ENCODE data around the gene CISD3.
"Not testable (repeated sequence)": the region's sequence is repeated elsewhere in the genome, so short reads cannot be mapped to it uniquely, and the experiment has no call there.

Gene CISD3

GRCh38 chr17:38725066-38725465, 5.1 kb upstream of the CISD3 start:
- DNase-seq (ENCODE audit: low read depth in 2 of 3, low spot score in 2 of 3), result no peak

- DNase-seq (ENCODE audit: low read depth in 2 of 3, low spot score in 2 of 3), result not testable (repeated sequence)
Measured at GRCh38 chr17:38726145-38726544, 4.0 kb upstream of the CISD3 start.

- peak in 2 of 3 experiments; percentile 55 to 70 for DNase-seq (ENCODE audit: low read depth in 2 of 3, low spot score in 2 of 3)
Measured at GRCh38 chr17:38727736-38728135, 2.4 kb upstream of the CISD3 start.

- peak in 1 of 3 experiments; percentile 31 for DNase-seq (ENCODE audit: low read depth in 2 of 3, low spot score in 2 of 3)
Measured at GRCh38 chr17:38728290-38728831, 1.8 kb upstream of the CISD3 start.

GRCh38 chr17:38729368-38729885, 714 bp upstream of the CISD3 start:
- no peak for DNase-seq (ENCODE audit: low read depth in 2 of 3, low spot score in 2 of 3)

GRCh38 chr17:38730526-38731379, 612 bp downstream of the CISD3 start:
- no peak for DNase-seq (ENCODE audit: low read depth in 2 of 3, low spot score in 2 of 3)

GRCh38 chr17:38731526-38732294, 1.6 kb downstream of the CISD3 start:
- DNase-seq (ENCODE audit: low read depth in 2 of 3, low spot score in 2 of 3), result no peak

GRCh38 chr17:38732376-38733281, 2.5 kb downstream of the CISD3 start:
- no peak for DNase-seq (ENCODE audit: low read depth in 2 of 3, low spot score in 2 of 3)

- no peak for DNase-seq (ENCODE audit: low read depth in 2 of 3, low spot score in 2 of 3)
Measured at GRCh38 chr17:38733282-38733981, 3.3 kb downstream of the CISD3 start.

GRCh38 chr17:38733982-38734973, 4.1 kb downstream of the CISD3 start:
- no peak for DNase-seq (ENCODE audit: low read depth in 2 of 3, low spot score in 2 of 3)

GRCh38 chr17:38735161-38735997, 5.2 kb downstream of the CISD3 start:
- peak; percentile 46 to 92 (median 83) for DNase-seq (ENCODE audit: low read depth in 2 of 3, low spot score in 2 of 3)

GRCh38 chr17:38738007-38738662, 8.0 kb downstream of the CISD3 start:
- no peak for DNase-seq (ENCODE audit: low read depth in 2 of 3, low spot score in 2 of 3)

- DNase-seq (ENCODE audit: low read depth in 2 of 3, low spot score in 2 of 3), result no peak
Measured at GRCh38 chr17:38738686-38739085, 8.5 kb downstream of the CISD3 start.

GRCh38 chr17:38739305-38739704, 9.2 kb downstream of the CISD3 start:
- no peak for DNase-seq (ENCODE audit: low read depth in 2 of 3, low spot score in 2 of 3)

GRCh38 chr17:38740044-38740443, 9.9 kb downstream of the CISD3 start:
- no peak for DNase-seq (ENCODE audit: low read depth in 2 of 3, low spot score in 2 of 3)

GRCh38 chr17:38740806-38741205, 10.7 kb downstream of the CISD3 start:
- no peak for DNase-seq (ENCODE audit: low read depth in 2 of 3, low spot score in 2 of 3)

- DNase-seq (ENCODE audit: low read depth in 2 of 3, low spot score in 2 of 3), result no peak
Measured at GRCh38 chr17:38741461-38741860, 11.3 kb downstream of the CISD3 start.

Measured in activated CD8-positive, alpha-beta memory T cell treated with anti-CD3 and anti-CD28 coated beads for 48 hours (primary cell).